K562 (cell line): Measurements from ENCODE around the gene ANKRD13B. TPM values are rescaled to one million over a fixed set of nuclear protein-coding genes. Genes with fewer than 3 reads are reported as not detected.
A peak's percentile ranks its signal among the peaks of the same experiment; 100 is the strongest.

ENCODE experiments used
- CBX2 ChIP-seq: fragments of 200-600 bp; sonication (generic); IDR thresholded peaks from one replicate; pipeline ENCODE4 v1.6.1; 2012; ENCODE audit warnings: mild to moderate bottlenecking, low read length, inconsistent platforms; ENCODE audit not compliant: insufficient read depth, poor library complexity, severe bottlenecking
- MYBL2 ChIP-seq, 2 experiments: fragments of 450-650 bp in 1 of 2; sonication (generic) in 1 of 2; formaldehyde crosslinking in 1 of 2; IDR thresholded peaks; 2 replicates each; pipeline versions ENCODE4 v1.6.1 to v1.8.1; 2017 to 2022; ENCODE audit warnings: borderline replicate concordance in 1 of 2, inconsistent platforms in 1 of 2, low read depth in 1 of 2, mild to moderate bottlenecking in 1 of 2, missing genetic modification reagents in 1 of 2, moderate library complexity in 1 of 2
- TBP ChIP-seq: optimal IDR thresholded peaks from 2 replicates; pipeline ENCODE3; 2011; ENCODE audit warnings: low read depth, low read length, improper control_type of control experiment
- ZNF586 ChIP-seq: fragments of 450-650 bp; formaldehyde crosslinking; conservative IDR thresholded peaks from 2 replicates; pipeline ENCODE4 v1.4.0; 2020; ENCODE audit warnings: mild to moderate bottlenecking, moderate library complexity
- polyA plus RNA-seq, 8 experiments: library from polyadenylated mRNA; depleted of rRNA in 4 of 8; stranded (reverse) in 5 of 8; unstranded in 3 of 8; fragments of >200 nt; fragmentation: Nextera tagmentation in 2 of 8; fragmentation: Illumina TruSeq in 1 of 8; extraction: Ambion mirVana in 2 of 8; extraction: Trizol in 1 of 8; gene quantifications; 2 replicates each; pipeline versions ENCODE4 v1.2.1 to v1.2.3, GENCODE V29; 2011 to 2014; ENCODE audit warnings: inconsistent platforms in 1 of 8, missing spikeins in 1 of 8
- total RNA-seq, 7 experiments: library from RNA; depleted of rRNA in 6 of 7; stranded (reverse); fragments of >200 nt in 6 of 7; fragmentation: Illumina TruSeq in 2 of 7; extraction: Trizol in 2 of 7; gene quantifications; 2 replicates each; pipeline versions ENCODE4 v1.2.1 to v1.2.3, GENCODE V29; 2011 to 2021; ENCODE audit warnings: low replicate concordance in 1 of 7
- TF ChIP-seq, protein P1 (sequence below), 2 experiments: fragments of 450-650 bp in 1 of 2; IDR thresholded peaks; 2 replicates each; pipeline ENCODE4 v1.6.1; 2011 to 2017; ENCODE audit warnings: low read depth in 2 of 2, antibody characterized with exemption in 1 of 2, borderline replicate concordance in 1 of 2, low read length in 1 of 2, mild to moderate bottlenecking in 1 of 2, mixed read lengths in 1 of 2; ENCODE audit not compliant: control insufficient read depth in 1 of 2
- TF ChIP-seq, protein P2 (sequence below): sonication (generic); formaldehyde crosslinking; IDR thresholded peaks from 2 replicates; pipeline ENCODE4 v1.8.0; 2022; ENCODE audit warnings: mild to moderate bottlenecking, low read depth, missing genetic modification reagents
- TF ChIP-seq, protein P3 (sequence below): fragments of 250-450 bp; sonication (Bioruptor Pico); IDR thresholded peaks from 2 replicates; pipeline ENCODE4 v1.4.0; 2020; ENCODE audit warnings: mild to moderate bottlenecking, moderate library complexity
- TF ChIP-seq, protein P4 (sequence below): sonication (generic); IDR thresholded peaks from 2 replicates; pipeline ENCODE4 v1.6.1; 2016
- TF ChIP-seq, protein P5 (sequence below): fragments of 450-650 bp; IDR thresholded peaks from 2 replicates; pipeline ENCODE4 v1.6.1; 2017; ENCODE audit warnings: antibody characterized with exemption, mild to moderate bottlenecking

The ANKRD13B gene
- total and polyA plus RNA-seq, 9 of the 15 experiments (the other 6 are each of a cell fraction or from before 2014, with no cell fraction given): 0.15 to 28.1 (median 4.6) TPM

DNA sequence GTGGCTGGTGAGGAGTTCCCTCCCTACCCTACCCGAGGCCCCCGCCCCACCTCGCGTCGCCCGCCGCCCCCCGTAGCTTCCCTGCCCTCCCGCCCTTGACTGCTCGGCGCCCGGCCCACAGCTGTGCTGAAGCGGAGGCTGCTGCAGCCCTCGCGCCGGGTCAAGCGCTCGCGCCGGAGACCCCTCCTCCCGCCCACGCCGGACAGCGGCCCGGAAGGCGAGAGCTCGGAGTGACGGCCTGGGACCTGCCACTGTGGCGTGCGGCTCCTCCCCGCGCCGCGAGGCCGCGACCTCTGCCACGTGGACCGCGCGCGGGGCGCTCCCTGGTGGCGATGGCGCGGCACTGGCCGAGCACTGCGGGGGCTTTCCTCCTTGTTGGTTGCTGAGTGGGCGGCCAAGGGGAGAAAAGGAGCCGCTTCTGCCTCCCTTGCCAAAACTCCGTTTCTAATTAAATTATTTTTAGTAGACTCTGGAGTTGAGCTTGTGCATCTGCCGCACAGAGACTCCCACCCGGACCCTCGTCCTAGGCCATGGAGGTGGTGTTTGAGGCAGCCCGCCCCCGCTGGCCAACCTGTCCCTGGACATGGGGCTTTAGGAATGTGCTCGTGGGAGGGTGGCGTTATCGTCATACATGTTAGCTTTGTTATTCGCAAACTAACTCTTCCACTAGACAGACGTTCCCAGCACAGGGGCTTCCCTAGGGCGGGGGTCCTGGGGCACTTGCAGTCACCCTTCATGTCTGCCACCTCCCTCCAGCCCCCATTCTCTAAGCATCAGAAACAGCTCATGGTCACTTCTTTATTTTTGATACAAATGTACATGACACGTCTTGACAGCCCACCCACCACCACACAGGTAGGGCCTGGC, 20.0 kb upstream of the ANKRD13B start (continued):
- TF ChIP-seq, protein P1, sequence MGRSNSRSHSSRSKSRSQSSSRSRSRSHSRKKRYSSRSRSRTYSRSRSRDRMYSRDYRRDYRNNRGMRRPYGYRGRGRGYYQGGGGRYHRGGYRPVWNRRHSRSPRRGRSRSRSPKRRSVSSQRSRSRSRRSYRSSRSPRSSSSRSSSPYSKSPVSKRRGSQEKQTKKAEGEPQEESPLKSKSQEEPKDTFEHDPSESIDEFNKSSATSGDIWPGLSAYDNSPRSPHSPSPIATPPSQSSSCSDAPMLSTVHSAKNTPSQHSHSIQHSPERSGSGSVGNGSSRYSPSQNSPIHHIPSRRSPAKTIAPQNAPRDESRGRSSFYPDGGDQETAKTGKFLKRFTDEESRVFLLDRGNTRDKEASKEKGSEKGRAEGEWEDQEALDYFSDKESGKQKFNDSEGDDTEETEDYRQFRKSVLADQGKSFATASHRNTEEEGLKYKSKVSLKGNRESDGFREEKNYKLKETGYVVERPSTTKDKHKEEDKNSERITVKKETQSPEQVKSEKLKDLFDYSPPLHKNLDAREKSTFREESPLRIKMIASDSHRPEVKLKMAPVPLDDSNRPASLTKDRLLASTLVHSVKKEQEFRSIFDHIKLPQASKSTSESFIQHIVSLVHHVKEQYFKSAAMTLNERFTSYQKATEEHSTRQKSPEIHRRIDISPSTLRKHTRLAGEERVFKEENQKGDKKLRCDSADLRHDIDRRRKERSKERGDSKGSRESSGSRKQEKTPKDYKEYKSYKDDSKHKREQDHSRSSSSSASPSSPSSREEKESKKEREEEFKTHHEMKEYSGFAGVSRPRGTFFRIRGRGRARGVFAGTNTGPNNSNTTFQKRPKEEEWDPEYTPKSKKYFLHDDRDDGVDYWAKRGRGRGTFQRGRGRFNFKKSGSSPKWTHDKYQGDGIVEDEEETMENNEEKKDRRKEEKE (IDR thresholded peaks at IDR 0.05; ENCODE audit: borderline replicate concordance in 1 of 2, control insufficient read depth in 1 of 2, low read depth in 2 of 2, low read length in 1 of 2): no peak
- no peak for TF ChIP-seq ZNF586 (CRISPR knock-in tag)
- TF ChIP-seq, protein P2, sequence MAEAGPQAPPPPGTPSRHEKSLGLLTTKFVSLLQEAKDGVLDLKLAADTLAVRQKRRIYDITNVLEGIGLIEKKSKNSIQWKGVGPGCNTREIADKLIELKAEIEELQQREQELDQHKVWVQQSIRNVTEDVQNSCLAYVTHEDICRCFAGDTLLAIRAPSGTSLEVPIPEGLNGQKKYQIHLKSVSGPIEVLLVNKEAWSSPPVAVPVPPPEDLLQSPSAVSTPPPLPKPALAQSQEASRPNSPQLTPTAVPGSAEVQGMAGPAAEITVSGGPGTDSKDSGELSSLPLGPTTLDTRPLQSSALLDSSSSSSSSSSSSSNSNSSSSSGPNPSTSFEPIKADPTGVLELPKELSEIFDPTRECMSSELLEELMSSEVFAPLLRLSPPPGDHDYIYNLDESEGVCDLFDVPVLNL (CRISPR knock-in tag): no peak
- TF ChIP-seq, protein P3, sequence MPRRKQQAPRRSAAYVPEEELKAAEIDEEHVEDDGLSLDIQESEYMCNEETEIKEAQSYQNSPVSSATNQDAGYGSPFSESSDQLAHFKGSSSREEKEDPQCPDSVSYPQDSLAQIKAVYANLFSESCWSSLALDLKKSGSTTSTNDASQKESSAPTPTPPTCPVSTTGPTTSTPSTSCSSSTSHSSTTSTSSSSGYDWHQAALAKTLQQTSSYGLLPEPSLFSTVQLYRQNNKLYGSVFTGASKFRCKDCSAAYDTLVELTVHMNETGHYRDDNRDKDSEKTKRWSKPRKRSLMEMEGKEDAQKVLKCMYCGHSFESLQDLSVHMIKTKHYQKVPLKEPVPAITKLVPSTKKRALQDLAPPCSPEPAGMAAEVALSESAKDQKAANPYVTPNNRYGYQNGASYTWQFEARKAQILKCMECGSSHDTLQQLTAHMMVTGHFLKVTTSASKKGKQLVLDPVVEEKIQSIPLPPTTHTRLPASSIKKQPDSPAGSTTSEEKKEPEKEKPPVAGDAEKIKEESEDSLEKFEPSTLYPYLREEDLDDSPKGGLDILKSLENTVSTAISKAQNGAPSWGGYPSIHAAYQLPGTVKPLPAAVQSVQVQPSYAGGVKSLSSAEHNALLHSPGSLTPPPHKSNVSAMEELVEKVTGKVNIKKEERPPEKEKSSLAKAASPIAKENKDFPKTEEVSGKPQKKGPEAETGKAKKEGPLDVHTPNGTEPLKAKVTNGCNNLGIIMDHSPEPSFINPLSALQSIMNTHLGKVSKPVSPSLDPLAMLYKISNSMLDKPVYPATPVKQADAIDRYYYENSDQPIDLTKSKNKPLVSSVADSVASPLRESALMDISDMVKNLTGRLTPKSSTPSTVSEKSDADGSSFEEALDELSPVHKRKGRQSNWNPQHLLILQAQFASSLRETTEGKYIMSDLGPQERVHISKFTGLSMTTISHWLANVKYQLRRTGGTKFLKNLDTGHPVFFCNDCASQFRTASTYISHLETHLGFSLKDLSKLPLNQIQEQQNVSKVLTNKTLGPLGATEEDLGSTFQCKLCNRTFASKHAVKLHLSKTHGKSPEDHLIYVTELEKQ (CRISPR knock-in tag): no peak
- TF ChIP-seq, protein P4, sequence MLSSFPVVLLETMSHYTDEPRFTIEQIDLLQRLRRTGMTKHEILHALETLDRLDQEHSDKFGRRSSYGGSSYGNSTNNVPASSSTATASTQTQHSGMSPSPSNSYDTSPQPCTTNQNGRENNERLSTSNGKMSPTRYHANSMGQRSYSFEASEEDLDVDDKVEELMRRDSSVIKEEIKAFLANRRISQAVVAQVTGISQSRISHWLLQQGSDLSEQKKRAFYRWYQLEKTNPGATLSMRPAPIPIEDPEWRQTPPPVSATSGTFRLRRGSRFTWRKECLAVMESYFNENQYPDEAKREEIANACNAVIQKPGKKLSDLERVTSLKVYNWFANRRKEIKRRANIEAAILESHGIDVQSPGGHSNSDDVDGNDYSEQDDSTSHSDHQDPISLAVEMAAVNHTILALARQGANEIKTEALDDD: no peak
- TF ChIP-seq, protein P5, sequence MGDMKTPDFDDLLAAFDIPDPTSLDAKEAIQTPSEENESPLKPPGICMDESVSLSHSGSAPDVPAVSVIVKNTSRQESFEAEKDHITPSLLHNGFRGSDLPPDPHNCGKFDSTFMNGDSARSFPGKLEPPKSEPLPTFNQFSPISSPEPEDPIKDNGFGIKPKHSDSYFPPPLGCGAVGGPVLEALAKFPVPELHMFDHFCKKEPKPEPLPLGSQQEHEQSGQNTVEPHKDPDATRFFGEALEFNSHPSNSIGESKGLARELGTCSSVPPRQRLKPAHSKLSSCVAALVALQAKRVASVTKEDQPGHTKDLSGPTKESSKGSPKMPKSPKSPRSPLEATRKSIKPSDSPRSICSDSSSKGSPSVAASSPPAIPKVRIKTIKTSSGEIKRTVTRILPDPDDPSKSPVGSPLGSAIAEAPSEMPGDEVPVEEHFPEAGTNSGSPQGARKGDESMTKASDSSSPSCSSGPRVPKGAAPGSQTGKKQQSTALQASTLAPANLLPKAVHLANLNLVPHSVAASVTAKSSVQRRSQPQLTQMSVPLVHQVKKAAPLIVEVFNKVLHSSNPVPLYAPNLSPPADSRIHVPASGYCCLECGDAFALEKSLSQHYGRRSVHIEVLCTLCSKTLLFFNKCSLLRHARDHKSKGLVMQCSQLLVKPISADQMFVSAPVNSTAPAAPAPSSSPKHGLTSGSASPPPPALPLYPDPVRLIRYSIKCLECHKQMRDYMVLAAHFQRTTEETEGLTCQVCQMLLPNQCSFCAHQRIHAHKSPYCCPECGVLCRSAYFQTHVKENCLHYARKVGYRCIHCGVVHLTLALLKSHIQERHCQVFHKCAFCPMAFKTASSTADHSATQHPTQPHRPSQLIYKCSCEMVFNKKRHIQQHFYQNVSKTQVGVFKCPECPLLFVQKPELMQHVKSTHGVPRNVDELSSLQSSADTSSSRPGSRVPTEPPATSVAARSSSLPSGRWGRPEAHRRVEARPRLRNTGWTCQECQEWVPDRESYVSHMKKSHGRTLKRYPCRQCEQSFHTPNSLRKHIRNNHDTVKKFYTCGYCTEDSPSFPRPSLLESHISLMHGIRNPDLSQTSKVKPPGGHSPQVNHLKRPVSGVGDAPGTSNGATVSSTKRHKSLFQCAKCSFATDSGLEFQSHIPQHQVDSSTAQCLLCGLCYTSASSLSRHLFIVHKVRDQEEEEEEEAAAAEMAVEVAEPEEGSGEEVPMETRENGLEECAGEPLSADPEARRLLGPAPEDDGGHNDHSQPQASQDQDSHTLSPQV: 0 out of 2 replicates have a peak, but pooled peaks have one; percentile 64
- TF ChIP-seq MYBL2 (IDR thresholded peaks at IDR 0.05; ENCODE audit: low read depth): no peak
- no peak for TF ChIP-seq MYBL2 (CRISPR knock-in tag; IDR thresholded peaks at IDR 0.05; ENCODE audit: borderline replicate concordance)
- TF ChIP-seq TBP: no peak
- no peak for TF ChIP-seq CBX2
